ENCODE measurements around the gene ZNF597.

The ZNF597 gene

GRCh38 chr16:3443108-3444031 is at the start of gene ZNF597, which contains the start of gene NAA60:
Gene ZNF597 (minus strand): TSS chr16:3443504. CDS start chr16:3443153, 351 bp downstream.
Gene NAA60 (plus strand): TSS chr16:3443680. CDS start chr16:3476228, 32,548 bp downstream.
- H3K9ac ChIP-seq (ENCODE audit: low read length): peak within 1 kb of the TSS; percentile 76
- peak within 1 kb of the TSS; percentile 80 for H3K4me3 ChIP-seq (ENCODE audit: low read length)
- H3K36me3 ChIP-seq (ENCODE audit: control insufficient read depth, insufficient read depth, low read length): no peaks in the 10 kb centered on the region
- no peaks in the 10 kb centered on the region for H3K27me3 ChIP-seq (ENCODE audit: control insufficient read depth, insufficient read depth, low read length)
- H3K4me1 ChIP-seq (ENCODE audit: control insufficient read depth, insufficient read depth, low read length): peaks cover 5% of the 10 kb centered on the region
- no peaks in the 10 kb centered on the region for H3K9me3 ChIP-seq (ENCODE audit: control insufficient read depth, low read length)

- no peaks in the 10 kb centered on the region for H3K27me3 ChIP-seq (ENCODE audit: control insufficient read depth, insufficient read depth, low read length)
- no peak overlapping the region for H3K4me3 ChIP-seq (ENCODE audit: low read length)
- no peaks in the 10 kb centered on the region for H3K4me1 ChIP-seq (ENCODE audit: control insufficient read depth, insufficient read depth, low read length)
- no peaks in the 10 kb centered on the region for H3K36me3 ChIP-seq (ENCODE audit: control insufficient read depth, insufficient read depth, low read length)
- H3K9ac ChIP-seq (ENCODE audit: low read length): no peak overlapping the region
- no peaks in the 10 kb centered on the region for H3K9me3 ChIP-seq (ENCODE audit: control insufficient read depth, low read length)
Measured at GRCh38 chr16:3492356-3492755, 49.1 kb upstream of the ZNF597 start.

- no peaks in the 10 kb centered on the region for H3K36me3 ChIP-seq (ENCODE audit: control insufficient read depth, insufficient read depth, low read length)
- no peaks in the 10 kb centered on the region for H3K27me3 ChIP-seq (ENCODE audit: control insufficient read depth, insufficient read depth, low read length)
- no peak overlapping the region for H3K9ac ChIP-seq (ENCODE audit: low read length)
- H3K4me3 ChIP-seq (ENCODE audit: low read length): no peak overlapping the region
- no peaks in the 10 kb centered on the region for H3K9me3 ChIP-seq (ENCODE audit: control insufficient read depth, low read length)
- H3K4me1 ChIP-seq (ENCODE audit: control insufficient read depth, insufficient read depth, low read length): no peaks in the 10 kb centered on the region
Measured at GRCh38 chr16:3490911-3491629, 47.8 kb upstream of the ZNF597 start.

GRCh38 chr16:3488801-3489200 is 45.5 kb upstream of the ZNF597 start:
- Histone ChIP-seq H3K4me3 (ENCODE audit: low read length) (no peak overlapping the region), H3K27me3 (ENCODE audit: control insufficient read depth, insufficient read depth, low read length) (no peaks in the 10 kb centered on the region), H3K4me1 (ENCODE audit: control insufficient read depth, insufficient read depth, low read length) (no peaks in the 10 kb centered on the region), H3K9ac (ENCODE audit: low read length) (no peak overlapping the region), H3K9me3 (ENCODE audit: control insufficient read depth, low read length) (no peaks in the 10 kb centered on the region), H3K36me3 (ENCODE audit: control insufficient read depth, insufficient read depth, low read length) (no peaks in the 10 kb centered on the region)

- Histone ChIP-seq H3K9me3 (ENCODE audit: control insufficient read depth, low read length) (no peaks in the 10 kb centered on the region), H3K36me3 (ENCODE audit: control insufficient read depth, insufficient read depth, low read length) (no peaks in the 10 kb centered on the region), H3K4me1 (ENCODE audit: control insufficient read depth, insufficient read depth, low read length) (no peaks in the 10 kb centered on the region), H3K4me3 (ENCODE audit: low read length) (no peak overlapping the region), H3K9ac (ENCODE audit: low read length) (no peak overlapping the region), H3K27me3 (ENCODE audit: control insufficient read depth, insufficient read depth, low read length) (no peaks in the 10 kb centered on the region)
Measured at GRCh38 chr16:3487521-3488410, 44.5 kb upstream of the ZNF597 start.

GRCh38 chr16:3486506-3487215 is 43.4 kb upstream of the ZNF597 start:
- Histone ChIP-seq H3K36me3 (ENCODE audit: control insufficient read depth, insufficient read depth, low read length) (no peaks in the 10 kb centered on the region), H3K27me3 (ENCODE audit: control insufficient read depth, insufficient read depth, low read length) (no peaks in the 10 kb centered on the region)

GRCh38 chr16:3485821-3486505 is 42.7 kb upstream of the ZNF597 start:
- Histone ChIP-seq H3K4me3 (ENCODE audit: low read length) (no peak overlapping the region), H3K4me1 (ENCODE audit: control insufficient read depth, insufficient read depth, low read length) (no peaks in the 10 kb centered on the region), H3K27me3 (ENCODE audit: control insufficient read depth, insufficient read depth, low read length) (no peaks in the 10 kb centered on the region), H3K9ac (ENCODE audit: low read length) (no peak overlapping the region), H3K36me3 (ENCODE audit: control insufficient read depth, insufficient read depth, low read length) (no peaks in the 10 kb centered on the region), H3K9me3 (ENCODE audit: control insufficient read depth, low read length) (no peaks in the 10 kb centered on the region)

More at GRCh38 chr16:3486506-3487215, 43.4 kb upstream of the ZNF597 start:
- H3K4me1 ChIP-seq (ENCODE audit: control insufficient read depth, insufficient read depth, low read length): no peaks in the 10 kb centered on the region
- no peaks in the 10 kb centered on the region for H3K9me3 ChIP-seq (ENCODE audit: control insufficient read depth, low read length)
- no peak overlapping the region for H3K4me3 ChIP-seq (ENCODE audit: low read length)
- no peak overlapping the region for H3K9ac ChIP-seq (ENCODE audit: low read length)

- Histone ChIP-seq H3K9me3 (ENCODE audit: control insufficient read depth, low read length) (no peaks in the 10 kb centered on the region), H3K9ac (ENCODE audit: low read length) (no peak overlapping the region), H3K27me3 (ENCODE audit: control insufficient read depth, insufficient read depth, low read length) (no peaks in the 10 kb centered on the region), H3K36me3 (ENCODE audit: control insufficient read depth, insufficient read depth, low read length) (no peaks in the 10 kb centered on the region), H3K4me1 (ENCODE audit: control insufficient read depth, insufficient read depth, low read length) (no peaks in the 10 kb centered on the region), H3K4me3 (ENCODE audit: low read length) (no peak overlapping the region)
Measured at GRCh38 chr16:3485097-3485745, 41.9 kb upstream of the ZNF597 start.

- H3K36me3 ChIP-seq (ENCODE audit: control insufficient read depth, insufficient read depth, low read length): peaks cover 4% of the 10 kb centered on the region
- no peak overlapping the region for H3K4me3 ChIP-seq (ENCODE audit: low read length)
- H3K27me3 ChIP-seq (ENCODE audit: control insufficient read depth, insufficient read depth, low read length): no peaks in the 10 kb centered on the region
- no peaks in the 10 kb centered on the region for H3K4me1 ChIP-seq (ENCODE audit: control insufficient read depth, insufficient read depth, low read length)
- no peak overlapping the region for H3K9ac ChIP-seq (ENCODE audit: low read length)
- no peaks in the 10 kb centered on the region for H3K9me3 ChIP-seq (ENCODE audit: control insufficient read depth, low read length)
Measured at GRCh38 chr16:3484318-3485096, 41.2 kb upstream of the ZNF597 start.

GRCh38 chr16:3482659-3483241 is 39.4 kb upstream of the ZNF597 start:
- no peaks in the 10 kb centered on the region for H3K4me1 ChIP-seq (ENCODE audit: control insufficient read depth, insufficient read depth, low read length)
- H3K9me3 ChIP-seq (ENCODE audit: control insufficient read depth, low read length): no peaks in the 10 kb centered on the region
- no peaks in the 10 kb centered on the region for H3K27me3 ChIP-seq (ENCODE audit: control insufficient read depth, insufficient read depth, low read length)
- no peak overlapping the region for H3K4me3 ChIP-seq (ENCODE audit: low read length)
- H3K9ac ChIP-seq (ENCODE audit: low read length): no peak overlapping the region
- H3K36me3 ChIP-seq (ENCODE audit: control insufficient read depth, insufficient read depth, low read length): peaks cover 8% of the 10 kb centered on the region

All from mucosa of stomach (tissue), 1 donor.